ENCODE measurements around the gene PAX9.

- no peak for TF ChIP-seq POLR2AphosphoS5 (IDR thresholded peaks at IDR 0.05)
- TF ChIP-seq, protein P1, sequence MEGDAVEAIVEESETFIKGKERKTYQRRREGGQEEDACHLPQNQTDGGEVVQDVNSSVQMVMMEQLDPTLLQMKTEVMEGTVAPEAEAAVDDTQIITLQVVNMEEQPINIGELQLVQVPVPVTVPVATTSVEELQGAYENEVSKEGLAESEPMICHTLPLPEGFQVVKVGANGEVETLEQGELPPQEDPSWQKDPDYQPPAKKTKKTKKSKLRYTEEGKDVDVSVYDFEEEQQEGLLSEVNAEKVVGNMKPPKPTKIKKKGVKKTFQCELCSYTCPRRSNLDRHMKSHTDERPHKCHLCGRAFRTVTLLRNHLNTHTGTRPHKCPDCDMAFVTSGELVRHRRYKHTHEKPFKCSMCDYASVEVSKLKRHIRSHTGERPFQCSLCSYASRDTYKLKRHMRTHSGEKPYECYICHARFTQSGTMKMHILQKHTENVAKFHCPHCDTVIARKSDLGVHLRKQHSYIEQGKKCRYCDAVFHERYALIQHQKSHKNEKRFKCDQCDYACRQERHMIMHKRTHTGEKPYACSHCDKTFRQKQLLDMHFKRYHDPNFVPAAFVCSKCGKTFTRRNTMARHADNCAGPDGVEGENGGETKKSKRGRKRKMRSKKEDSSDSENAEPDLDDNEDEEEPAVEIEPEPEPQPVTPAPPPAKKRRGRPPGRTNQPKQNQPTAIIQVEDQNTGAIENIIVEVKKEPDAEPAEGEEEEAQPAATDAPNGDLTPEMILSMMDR (IDR thresholded peaks at IDR 0.05 in 8 of 11, conservative IDR thresholded peaks at IDR 0.05 in 3 of 11) = no peak
These were observed 36.6 kb upstream of the PAX9 start for GRCh38 chr14:36625014-36625413.

All from spleen (tissue), 7 donors.